SK-N-MC (cell line): ENCODE data around the gene ITSN1.

Source experiments
- EZH2 ChIP-seq: fragments of 200-600 bp; sonication (generic); IDR thresholded peaks from one replicate; pipeline ENCODE4 v1.6.1; 2017; ENCODE audit warnings: antibody characterized with exemption
- POLR2AphosphoS5 ChIP-seq: IDR thresholded peaks from 2 replicates; pipeline ENCODE4 v1.6.1; 2012; ENCODE audit warnings: mild to moderate bottlenecking, low read depth, low read length, borderline replicate concordance

- no peak for TF ChIP-seq EZH2
- TF ChIP-seq POLR2AphosphoS5, result no peak
Observed at GRCh38 chr21:33658919-33659567, 16.7 kb downstream of the ITSN1 start.
